BE2C (cell line): ENCODE data around the gene MPPED1.

Experiments
- DNase-seq: peaks from one replicate; pipeline ENCODE4 v3.0.0-alpha.2; 2020
- H3K27me3 ChIP-seq: fragments of 250-450 bp; sonication (Bioruptor Pico); 2 replicates; pipeline ENCODE4 v1.5.1; 2020; ENCODE audit warnings: mild to moderate bottlenecking
- H3K36me3 ChIP-seq: fragments of 250-450 bp; sonication (Bioruptor Pico); 2 replicates; pipeline ENCODE4 v1.5.1; 2020; ENCODE audit warnings: mild to moderate bottlenecking
- H3K4me1 ChIP-seq: fragments of 250-450 bp; sonication (Bioruptor Pico); 2 replicates; pipeline ENCODE4 v1.5.1; 2020
- H3K4me3 ChIP-seq: 2 replicates; pipeline ENCODE4 v1.5.1; 2011; ENCODE audit warnings: low read depth, low read length
- H3K9me3 ChIP-seq: fragments of 250-450 bp; sonication (Bioruptor Pico); 2 replicates; pipeline ENCODE4 v1.5.1; 2020
- CTCF ChIP-seq: IDR thresholded peaks from 2 replicates; pipeline ENCODE4 v1.5.1; 2012; ENCODE audit warnings: mild to moderate bottlenecking, low read depth, low read length

Gene MPPED1

GRCh38 chr22:43438666-43439347 lies 27.0 kb downstream of the MPPED1 start:
- H3K4me3 ChIP-seq, result no peak overlapping the region
- no peak for TF ChIP-seq CTCF
- no peaks in the 10 kb centered on the region for H3K27me3 ChIP-seq
- H3K36me3 ChIP-seq, result no peaks in the 10 kb centered on the region
- H3K9me3 ChIP-seq, result no peaks in the 10 kb centered on the region
- peaks cover 3% of the 10 kb centered on the region; the same call in 1 of the 2 replicates for H3K4me1 ChIP-seq
- no peak for DNase-seq

- H3K9me3 ChIP-seq, result no peaks in the 10 kb centered on the region
- no peak for TF ChIP-seq CTCF
- peaks cover 3% of the 10 kb centered on the region; the same call in 1 of the 2 replicates for H3K4me1 ChIP-seq
- DNase-seq, result no peak
- no peak overlapping the region for H3K4me3 ChIP-seq
- H3K27me3 ChIP-seq, result no peaks in the 10 kb centered on the region
- no peaks in the 10 kb centered on the region for H3K36me3 ChIP-seq
Measured at GRCh38 chr22:43439368-43440103, 27.7 kb downstream of the MPPED1 start.

- Histone ChIP-seq H3K9me3 (no peaks in the 10 kb centered on the region), H3K27me3 (no peaks in the 10 kb centered on the region), H3K4me3 (no peak overlapping the region), H3K4me1 (peaks cover 3% of the 10 kb centered on the region; the same call in 1 of the 2 replicates), H3K36me3 (no peaks in the 10 kb centered on the region)
- TF ChIP-seq CTCF, result no peak
- no peak for DNase-seq
Measured at GRCh38 chr22:43440104-43440387, 28.2 kb downstream of the MPPED1 start.

GRCh38 chr22:43440556-43440955 lies 28.7 kb downstream of the MPPED1 start:
- no peak for DNase-seq
- TF ChIP-seq CTCF, result no peak
- Histone ChIP-seq H3K4me1 (peaks cover 3% of the 10 kb centered on the region; the same call in 1 of the 2 replicates), H3K36me3 (no peaks in the 10 kb centered on the region), H3K27me3 (no peaks in the 10 kb centered on the region), H3K9me3 (no peaks in the 10 kb centered on the region), H3K4me3 (no peak overlapping the region)

- no peaks in the 10 kb centered on the region for H3K36me3 ChIP-seq
- H3K27me3 ChIP-seq, result no peaks in the 10 kb centered on the region
- H3K9me3 ChIP-seq, result no peaks in the 10 kb centered on the region
- H3K4me3 ChIP-seq, result no peak overlapping the region
- H3K4me1 ChIP-seq, result peaks cover 3% of the 10 kb centered on the region; the same call in 1 of the 2 replicates
- no peak for DNase-seq
- TF ChIP-seq CTCF, result no peak
Measured at GRCh38 chr22:43441216-43441615, 29.4 kb downstream of the MPPED1 start.

- TF ChIP-seq CTCF, result no peak
- Histone ChIP-seq H3K9me3 (no peaks in the 10 kb centered on the region), H3K27me3 (no peaks in the 10 kb centered on the region), H3K4me3 (no peak overlapping the region), H3K36me3 (no peaks in the 10 kb centered on the region), H3K4me1 (no peaks in the 10 kb centered on the region; the same call in 1 of the 2 replicates)
- no peak for DNase-seq
Measured at GRCh38 chr22:43441751-43442150, 29.9 kb downstream of the MPPED1 start.
